GM23338 (cell line): ENCODE data around the gene MBOAT1. TPM values are rescaled to one million over a fixed set of nuclear protein-coding genes. Genes with fewer than 3 reads are reported as not detected.

Experiments used
- ATAC-seq: fragments of 200-7000 bp; cut with Tn5 transposase; 3 replicates; pipeline ENCODE4 v1.9.1; 2020
- DNase-seq: peaks from one replicate; pipeline ENCODE4 v3.0.0-alpha.2; 2015; ENCODE audit warnings: low spot score
- H2AFZ ChIP-seq: fragments of 200-600 bp; sonication (generic); 2 replicates; pipeline ENCODE4 v1.8.0; 2016; ENCODE audit warnings: antibody characterized with exemption, mild to moderate bottlenecking, moderate library complexity
- H3F3A ChIP-seq: fragments of 200-600 bp; sonication (generic); replicated peaks from 2 replicates; pipeline ENCODE4 v1.8.0; 2017; ENCODE audit warnings: antibody characterized with exemption, mixed run types, low read depth
- H3K27ac ChIP-seq: fragments of 200-600 bp; sonication (generic); 2 replicates; pipeline ENCODE4 v1.6.1; 2016; ENCODE audit warnings: low read depth
- H3K27me3 ChIP-seq: fragments of 200-600 bp; sonication (generic); 2 replicates; pipeline ENCODE4 v1.8.0; 2016; ENCODE audit warnings: mild to moderate bottlenecking, mixed run types, moderate library complexity; ENCODE audit not compliant: insufficient read depth
- H3K36me3 ChIP-seq: fragments of 200-600 bp; sonication (generic); 2 replicates; pipeline ENCODE4 v1.8.0; 2016; ENCODE audit warnings: mild to moderate bottlenecking; ENCODE audit not compliant: insufficient read depth
- H3K4me1 ChIP-seq: fragments of 200-600 bp; sonication (generic); 2 replicates; pipeline ENCODE4 v1.8.0; 2016; ENCODE audit warnings: mild to moderate bottlenecking, moderate library complexity; ENCODE audit not compliant: insufficient read depth
- H3K4me2 ChIP-seq: fragments of 200-600 bp; sonication (generic); 2 replicates; pipeline ENCODE4 v1.7.1; 2017; ENCODE audit warnings: mixed run types
- H3K4me3 ChIP-seq: fragments of 200-600 bp; sonication (generic); 2 replicates; pipeline ENCODE4 v1.6.1; 2016; ENCODE audit warnings: mixed run types
- H3K79me2 ChIP-seq: fragments of 200-600 bp; sonication (generic); replicated peaks from 2 replicates; pipeline ENCODE4 v1.8.0; 2017; ENCODE audit warnings: mild to moderate bottlenecking; ENCODE audit not compliant: insufficient read depth
- H3K9me2 ChIP-seq: fragments of 200-600 bp; sonication (generic); 2 replicates; pipeline ENCODE4 v1.8.0; 2017; ENCODE audit not compliant: insufficient read depth
- H4K20me1 ChIP-seq: fragments of 200-600 bp; sonication (generic); replicated peaks from 2 replicates; pipeline ENCODE4 v1.8.0; 2017; ENCODE audit warnings: mild to moderate bottlenecking; ENCODE audit not compliant: insufficient read depth
- H3K27ac Mint-ChIP-seq: 2 replicates; pipeline ENCODE4 v1.8.0; 2020; ENCODE audit warnings: inconsistent platforms, mild to moderate bottlenecking, moderate library complexity, mixed read lengths
- H3K27me3 Mint-ChIP-seq: 3 replicates; pipeline ENCODE4 v1.8.0; 2022; ENCODE audit warnings: low read depth, mild to moderate bottlenecking, moderate library complexity, mixed read lengths, inconsistent platforms; ENCODE audit not compliant: insufficient read depth, poor library complexity
- H3K36me3 Mint-ChIP-seq: 3 replicates; pipeline ENCODE4 v1.8.0; 2021; ENCODE audit warnings: low read depth, mild to moderate bottlenecking, inconsistent platforms, moderate library complexity, mixed read lengths
- H3K4me1 Mint-ChIP-seq: 3 replicates; pipeline ENCODE4 v1.8.0; 2020; ENCODE audit warnings: mild to moderate bottlenecking, inconsistent platforms, mixed read lengths
- H3K4me3 Mint-ChIP-seq: 3 replicates; pipeline ENCODE4 v1.8.0; 2021; ENCODE audit warnings: moderate library complexity, mild to moderate bottlenecking, inconsistent platforms, mixed read lengths
- H3K9me3 Mint-ChIP-seq: 3 replicates; pipeline ENCODE4 v1.8.0; 2020; ENCODE audit warnings: moderate library complexity, mild to moderate bottlenecking, inconsistent platforms, mixed read lengths
- CREB1 ChIP-seq: fragments of 250-450 bp; sonication (Bioruptor Pico); IDR thresholded peaks from 2 replicates; pipeline ENCODE4 v1.5.0; 2020; ENCODE audit warnings: low read depth, mild to moderate bottlenecking, moderate library complexity
- CTCF ChIP-seq, 2 experiments: fragments of 200-600 bp in 1 of 2; sonication (generic) in 1 of 2; conservative IDR thresholded peaks; 2 replicates each; pipeline versions ENCODE4 v1.5.1 to v1.6.1; 2016 to 2017; ENCODE audit warnings: antibody characterized with exemption in 2 of 2, low read depth in 2 of 2, mild to moderate bottlenecking in 2 of 2, moderate library complexity in 1 of 2
- ETS1 ChIP-seq: IDR thresholded peaks from 2 replicates; pipeline ENCODE4 v1.6.1; 2016; ENCODE audit warnings: antibody characterized with exemption
- EZH2 ChIP-seq: fragments of 200-600 bp; sonication (generic); IDR thresholded peaks from one replicate; pipeline ENCODE4 v1.8.0; 2017; ENCODE audit warnings: antibody characterized with exemption, mild to moderate bottlenecking, low read depth; ENCODE audit not compliant: unreplicated experiment
- EZH2phosphoT487 ChIP-seq: fragments of 200-600 bp; sonication (generic); IDR thresholded peaks from one replicate; pipeline ENCODE4 v1.8.1; 2018; ENCODE audit warnings: antibody characterized with exemption; ENCODE audit not compliant: unreplicated experiment
- JUNB ChIP-seq: IDR thresholded peaks from one replicate; pipeline ENCODE4 v1.6.1; 2016; ENCODE audit warnings: antibody characterized with exemption; ENCODE audit not compliant: unreplicated experiment
- NANOG ChIP-seq: IDR thresholded peaks from 2 replicates; pipeline ENCODE4 v1.6.1; 2016; ENCODE audit warnings: antibody characterized with exemption, borderline replicate concordance
- POLR2AphosphoS5 ChIP-seq: IDR thresholded peaks from 2 replicates; pipeline ENCODE4 v1.6.1; 2016; ENCODE audit warnings: antibody characterized with exemption, low read depth
- REST ChIP-seq: IDR thresholded peaks from one replicate; pipeline ENCODE4 v1.6.1; 2018; ENCODE audit warnings: antibody characterized with exemption; ENCODE audit not compliant: unreplicated experiment
- STAT1 ChIP-seq: IDR thresholded peaks from one replicate; pipeline ENCODE4 v1.6.1; 2016; ENCODE audit warnings: antibody characterized with exemption; ENCODE audit not compliant: unreplicated experiment
- ZNF114 ChIP-seq: fragments of 250-450 bp; sonication (Bioruptor Pico); IDR thresholded peaks from 2 replicates; pipeline ENCODE4 v1.5.0; 2020; ENCODE audit warnings: mild to moderate bottlenecking, moderate library complexity
- ZNF331 ChIP-seq: fragments of 250-450 bp; sonication (Bioruptor Pico); IDR thresholded peaks from 2 replicates; pipeline ENCODE4 v1.5.0; 2020; ENCODE audit warnings: low read depth, mild to moderate bottlenecking, moderate library complexity
- polyA plus RNA-seq: library from polyadenylated mRNA; unstranded; fragments of >200 nt; fragmentation: Nextera tagmentation; extraction: Ambion mirVana; gene quantifications from 2 replicates; pipeline ENCODE4 v1.2.1, GENCODE V29; 2016
- total RNA-seq: library from RNA; depleted of rRNA; stranded (reverse); fragments of >200 nt; shearing (Covaris generic); gene quantifications from 2 replicates; pipeline ENCODE4 v1.2.3, GENCODE V29; 2014

Gene MBOAT1
- total and polyA plus RNA-seq, 2 experiments from 2014 or later: 3.8 to 18.6 TPM

- H2AFZ ChIP-seq: no peak overlapping the region
- no peaks in the 10 kb centered on the region for H3F3A ChIP-seq
- no peak overlapping the region for H3K4me2 ChIP-seq
- H3K4me1 ChIP-seq: peaks cover 5% of the 10 kb centered on the region; the same call in 1 of the 2 replicates
- Mint-ChIP-seq H3K4me3 (no peak overlapping the region), H3K36me3 (no peaks in the 10 kb centered on the region; the same call in 2 of the 3 replicates), H3K27me3 (peaks cover 5% of the 10 kb centered on the region), H3K27ac (no peak overlapping the region), H3K9me3 (no peaks in the 10 kb centered on the region), H3K4me1 (peaks cover 6% of the 10 kb centered on the region; the same call in 2 of the 3 replicates)
- TF ChIP-seq POLR2AphosphoS5: no peak
- H3K36me3 ChIP-seq: no peaks in the 10 kb centered on the region
- no peaks in the 10 kb centered on the region for H4K20me1 ChIP-seq
- H3K79me2 ChIP-seq: no peaks in the 10 kb centered on the region
- no peak overlapping the region for H3K4me3 ChIP-seq
- no peaks in the 10 kb centered on the region for H3K9me2 ChIP-seq
- ATAC-seq (no peak), DNase-seq (no peak)
- H3K27me3 ChIP-seq: no peaks in the 10 kb centered on the region
- no peak overlapping the region for H3K27ac ChIP-seq
These were observed 44.7 kb downstream of the MBOAT1 start for GRCh38 chr6:20167601-20168000.

DNA sequence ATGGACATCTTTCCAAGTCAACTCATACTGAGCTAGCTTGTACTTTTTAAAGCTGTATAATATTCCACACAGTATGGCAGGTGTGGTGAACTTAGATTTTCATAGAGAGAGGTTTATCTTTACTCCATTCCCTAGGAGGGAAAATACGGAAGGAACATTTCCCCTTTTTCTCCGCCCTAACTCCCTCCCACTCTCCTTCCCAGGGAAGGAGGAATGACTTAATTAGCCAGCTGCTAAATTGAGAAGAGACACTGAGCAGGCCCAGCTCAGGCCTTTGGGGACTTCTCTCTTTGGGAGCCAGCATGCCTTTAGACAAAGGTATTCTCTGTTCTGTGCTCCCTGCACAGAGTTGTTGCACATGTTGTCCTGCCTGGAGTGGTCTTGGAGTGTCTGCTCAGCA, 46.1 kb downstream of the MBOAT1 start:
- H3K4me3 Mint-ChIP-seq: no peak overlapping the region
- no peak for TF ChIP-seq EZH2
- TF ChIP-seq NANOG: no peak
- TF ChIP-seq EZH2phosphoT487: no peak
- TF ChIP-seq ZNF331: no peak
- TF ChIP-seq JUNB: no peak
- no peak for TF ChIP-seq CTCF (conservative IDR thresholded peaks at IDR 0.05; ENCODE audit: low read depth in 2 of 2)
- no peak for TF ChIP-seq ETS1
- TF ChIP-seq ZNF114 (CRISPR knock-in tag): no peak
- no peak for TF ChIP-seq STAT1
- TF ChIP-seq CREB1 (CRISPR knock-in tag): no peak
- no peak for TF ChIP-seq POLR2AphosphoS5
- TF ChIP-seq REST: no peak

More for the DNA sequence above, 46.1 kb downstream of the MBOAT1 start:
- Histone ChIP-seq H3K9me2 (no peaks in the 10 kb centered on the region), H3K79me2 (0 out of 2 replicates have a peak, but pooled peaks cover 2% of the 10 kb centered on the region), H2AFZ (no peak overlapping the region), H4K20me1 (no peaks in the 10 kb centered on the region), H3K36me3 (no peaks in the 10 kb centered on the region), H3K4me2 (no peak overlapping the region), H3K27ac (no peak overlapping the region), H3K4me1 (peaks cover 9% of the 10 kb centered on the region; the same call in 1 of the 2 replicates), H3K4me3 (no peak overlapping the region), H3K27me3 (no peaks in the 10 kb centered on the region), H3F3A (no peaks in the 10 kb centered on the region)
- no peaks in the 10 kb centered on the region for H3K9me3 Mint-ChIP-seq
- no peaks in the 10 kb centered on the region; the same call in 2 of the 3 replicates for H3K36me3 Mint-ChIP-seq
- no peak for ATAC-seq
- no peak overlapping the region for H3K27ac Mint-ChIP-seq
- peaks cover 5% of the 10 kb centered on the region for H3K27me3 Mint-ChIP-seq
- no peak for DNase-seq
- H3K4me1 Mint-ChIP-seq: peaks cover 6% of the 10 kb centered on the region; the same call in 2 of the 3 replicates
